ENCODE results near the gene AARS2.

AARS2 gene

GRCh38 chr6:44273617-44274016 is 39.5 kb downstream of the AARS2 start:
- DNase-seq = no peak

- no peak for DNase-seq
Measured at GRCh38 chr6:44272999-44273566, 40.1 kb downstream of the AARS2 start.

- DNase-seq = no peak
Measured at GRCh38 chr6:44272529-44272928, 40.6 kb downstream of the AARS2 start.

- DNase-seq = no peak
Measured at GRCh38 chr6:44271914-44272313, 41.2 kb downstream of the AARS2 start.

- DNase-seq = no peak
Measured at GRCh38 chr6:44271406-44271723, 41.8 kb downstream of the AARS2 start.

- DNase-seq = no peak
Measured at GRCh38 chr6:44270526-44271405, 42.4 kb downstream of the AARS2 start.

GRCh38 chr6:44269921-44270525 is 43.1 kb downstream of the AARS2 start, which contains the start of gene TMEM151B:
Gene TMEM151B (plus strand): TSS chr6:44270450. CDS start chr6:44270743, 293 bp downstream.
- DNase-seq = no peak

GRCh38 chr6:44269178-44269920 is 43.8 kb downstream of the AARS2 start:
- no peak for DNase-seq

- no peak for DNase-seq
Measured at GRCh38 chr6:44268095-44268628, 45.0 kb downstream of the AARS2 start.

- DNase-seq = no peak
Measured at GRCh38 chr6:44267252-44267651, 45.9 kb downstream of the AARS2 start.

- DNase-seq = no peak
Measured at GRCh38 chr6:44266347-44266746, 46.8 kb downstream of the AARS2 start.

- no peak for DNase-seq
Measured at GRCh38 chr6:44265722-44266233, 47.4 kb downstream of the AARS2 start.

- DNase-seq = peak; percentile 77
Measured at GRCh38 chr6:44265007-44265721, 48.0 kb downstream of the AARS2 start, which contains the start of gene NFKBIE. Gene NFKBIE (minus strand): TSS chr6:44265551. CDS start chr6:44265346, 205 bp downstream.

- no peak for DNase-seq
Measured at GRCh38 chr6:44264154-44265006, 48.8 kb downstream of the AARS2 start.

- no peak for DNase-seq
Measured at GRCh38 chr6:44263354-44264100, 49.6 kb downstream of the AARS2 start.

GRCh38 chr6:44262467-44263353 is 50.4 kb downstream of the AARS2 start:
- no peak for DNase-seq

GRCh38 chr6:44261581-44261980 is 51.6 kb downstream of the AARS2 start:
- no peak for DNase-seq

GRCh38 chr6:44260451-44261297 is 52.5 kb downstream of the AARS2 start:
- DNase-seq = no peak

Data from HCEC 1CT (cell line).